A549 treated with ZK216348 at 1 μM for 4 hours (cell line): ENCODE data around the gene SNRPD3. TPM values are rescaled to one million over a fixed set of nuclear protein-coding genes. Genes with fewer than 3 reads are reported as not detected.

Source experiments
- total RNA-seq: library from RNA; stranded (reverse); fragments of 200-300 nt; extraction: Qiagen RNA extraction; gene quantifications from 5 replicates; pipeline ENCODE4 v1.2.3, GENCODE V29; 2022; ENCODE audit warnings: low read depth

The SNRPD3 gene
- 137 to 294 TPM (median 146 TPM) in 5 replicates for total RNA-seq

DNA sequence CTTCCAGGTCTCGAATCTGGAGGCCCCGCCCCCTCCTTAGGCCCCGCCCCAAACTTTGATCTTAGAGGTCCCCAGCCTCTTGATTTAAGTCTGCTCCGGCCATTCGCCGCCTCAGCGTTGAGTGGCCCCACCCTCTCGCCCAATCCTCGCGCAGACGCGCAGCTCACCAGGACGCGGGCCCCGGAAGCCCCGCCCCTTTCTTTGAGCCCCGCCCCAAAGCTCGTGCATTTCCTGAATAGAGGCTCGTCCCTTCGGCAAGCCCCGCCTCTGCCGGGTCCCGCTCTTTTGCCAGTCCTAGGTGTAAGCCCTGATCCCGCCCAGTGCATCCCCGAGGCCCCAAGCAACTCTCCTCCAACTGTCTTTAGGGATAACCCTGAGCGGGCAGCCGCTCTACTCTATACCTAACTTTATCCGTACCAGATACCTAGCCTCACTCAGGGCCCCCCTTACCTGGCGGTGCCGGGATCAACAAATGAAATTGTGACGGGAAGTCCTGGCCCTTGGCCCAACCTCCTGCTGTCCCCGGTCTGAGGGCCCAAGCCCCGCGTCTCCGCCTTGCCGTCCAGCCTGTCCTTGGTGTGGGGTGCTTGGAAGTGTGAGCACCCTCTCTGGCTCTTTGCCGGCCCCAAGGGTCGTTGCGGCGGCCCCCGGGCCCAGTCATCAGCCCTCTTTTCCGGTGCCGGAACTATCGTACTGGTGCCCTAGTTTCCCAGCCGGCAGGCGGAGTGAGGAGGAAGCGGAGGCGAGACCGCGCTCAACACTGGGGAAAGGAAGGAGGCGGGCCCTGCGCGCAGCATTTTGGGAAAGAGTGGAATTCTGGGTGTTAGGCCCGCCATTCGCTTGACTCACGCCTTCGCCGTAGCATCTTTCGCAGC, at the start of gene SNRPD3:
SNRPD3 (plus strand) TSS at position 835 of the 875 bp plus-strand sequence. CDS start 1,676 bp downstream, outside the sequence.

GRCh38 chr22:24554313-24555164, 1.3 kb upstream of the SNRPD3 start, which contains the start of gene GUCD1:
Gene GUCD1 (minus strand): TSS chr22:24555138. CDS start chr22:24554991, 147 bp downstream.

DNA sequence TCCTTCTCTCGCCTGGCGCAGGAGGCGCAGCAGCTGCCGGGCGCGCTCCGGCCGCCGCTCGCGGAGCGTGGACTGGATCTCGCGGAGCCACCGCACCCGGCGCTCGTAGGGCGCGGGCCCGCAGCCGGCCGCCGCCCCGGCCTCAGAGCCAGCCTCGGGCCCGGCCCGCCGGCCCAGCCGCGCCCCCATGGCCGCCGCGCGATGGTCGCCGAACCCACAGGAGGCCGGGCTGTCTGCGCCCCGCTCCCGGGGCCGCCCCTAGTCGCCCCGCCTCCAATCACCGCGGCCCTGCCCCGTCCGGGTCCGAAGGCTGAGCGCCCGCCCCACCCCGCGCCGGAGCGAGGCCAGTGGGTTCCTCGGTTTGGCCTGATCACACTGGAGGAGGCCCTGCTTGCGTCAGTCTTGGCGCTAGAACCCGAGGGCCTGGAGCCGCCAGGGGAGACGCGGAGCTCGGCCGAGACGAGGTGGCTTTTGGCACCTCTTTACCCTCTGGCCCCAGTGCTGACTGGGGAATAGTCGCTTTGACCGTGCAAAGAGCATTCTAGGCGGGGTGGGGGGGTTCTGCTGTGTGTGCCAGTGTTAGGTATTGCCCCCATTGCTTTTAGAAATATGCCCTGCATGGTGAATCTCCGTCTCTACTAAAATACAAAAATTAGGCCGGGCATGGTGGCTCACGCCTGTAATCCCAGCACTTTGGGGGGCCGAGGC, 37.2 kb downstream of the SNRPD3 start, which contains the start of gene LRRC75B:
LRRC75B (minus strand) TSS at position 223 of the 708 bp plus-strand sequence; CDS start at position 189, 34 bp downstream.

DNA sequence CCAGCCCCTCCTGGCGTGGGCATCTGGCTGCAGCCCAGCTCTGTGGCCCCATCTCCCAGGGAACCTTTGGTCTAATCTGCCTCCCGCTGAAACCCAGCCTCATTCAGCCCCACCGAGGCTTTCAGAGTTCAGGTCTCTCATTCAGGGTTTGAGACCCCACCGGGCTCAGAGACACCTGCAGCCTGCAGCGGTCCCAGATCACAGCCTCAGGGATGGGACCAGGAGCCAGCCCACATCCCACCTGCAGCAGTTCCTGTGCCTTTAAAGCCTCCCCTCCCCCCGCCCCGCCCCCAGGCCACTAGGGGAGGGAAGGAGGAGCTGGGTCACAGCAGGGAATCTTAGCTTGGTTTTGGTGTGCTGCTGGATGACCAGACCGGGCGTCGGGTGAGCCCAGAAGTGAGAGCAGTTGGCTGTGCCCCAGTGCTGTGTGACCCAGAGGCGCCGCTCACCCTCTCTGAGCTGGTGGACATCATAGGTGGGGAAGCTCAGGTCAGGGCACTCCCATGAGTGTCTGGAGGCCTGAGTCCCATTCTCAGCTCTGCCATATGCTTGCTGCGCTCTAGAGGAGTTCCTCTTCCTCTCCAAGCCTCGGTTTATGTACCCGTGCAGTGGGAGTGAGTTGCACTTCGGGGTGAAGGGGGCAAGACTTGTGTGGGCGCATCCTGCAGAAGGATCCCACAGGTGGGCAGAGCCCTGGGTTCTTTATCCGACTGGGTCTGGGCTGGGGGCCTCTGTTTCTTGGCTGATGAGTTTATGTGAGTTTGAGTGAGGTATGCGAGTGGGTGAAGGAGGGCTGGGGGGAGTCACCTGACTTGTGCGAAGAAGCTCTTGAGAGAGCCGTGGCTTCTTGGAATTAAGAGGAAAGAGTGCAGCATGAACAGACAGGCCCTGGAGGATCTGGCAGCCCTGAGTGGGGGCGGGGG, 47.3 kb downstream of the SNRPD3 start, which contains the start of gene GGT1:
GGT1 (plus strand) TSS at position 347 of the 923 bp plus-strand sequence. CDS start 7,889 bp downstream, outside the sequence.

Other genes starting within 250 kb of the SNRPD3 start
- 0.57 to 0.93 TPM (median 0.69 TPM) in 5 replicates for gene ADORA2A, start 128.4 kb upstream of the SNRPD3 start, total RNA-seq
- 0.05 TPM in 1 of 5 replicates, not detected in the others for gene UPB1, start 60.7 kb upstream of the SNRPD3 start, total RNA-seq
- 43.0 to 52.0 TPM (median 45.7 TPM) in 5 replicates for gene GUCD1, start 861 bp upstream of the SNRPD3 start, total RNA-seq
- 5.1 to 9.9 TPM (median 8.1 TPM) in 5 replicates for gene LRRC75B, start 37.1 kb downstream of the SNRPD3 start, total RNA-seq
- gene GGT1, start 47.2 kb downstream of the SNRPD3 start, total RNA-seq = 62.1 to 120 TPM (median 102 TPM) in 5 replicates
- not detected in 5 replicates for gene PIWIL3, start 218.7 kb downstream of the SNRPD3 start, total RNA-seq